Measurements from ENCODE around the gene CD180.

The CD180 gene

DNA sequence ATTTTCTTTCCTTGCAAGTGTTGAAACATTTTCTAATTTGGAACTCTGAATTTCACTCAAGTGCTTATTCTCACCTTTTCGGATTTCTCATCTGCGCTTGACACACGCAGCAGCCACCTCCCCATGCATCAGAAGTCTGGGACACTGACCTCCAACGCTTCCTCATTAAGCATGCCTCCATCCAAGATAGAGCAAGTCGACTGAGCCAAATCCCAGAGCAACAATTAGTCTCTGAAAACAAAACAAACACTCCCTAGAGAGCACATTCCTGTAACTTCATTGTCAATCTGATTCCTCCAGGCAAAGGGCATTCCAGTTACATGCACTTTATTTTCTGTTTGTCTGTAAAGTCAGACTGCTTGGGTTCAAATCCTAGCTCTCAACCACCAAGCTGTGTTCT is 5.7 kb downstream of the CD180 start:
- H3K36me3 ChIP-seq (replicated peaks), result no peaks in the 10 kb centered on the region
- no peak for DNase-seq
- H3K4me3 ChIP-seq (ENCODE audit: low read depth, low read length), result no peak overlapping the region
- TF ChIP-seq, protein P1, sequence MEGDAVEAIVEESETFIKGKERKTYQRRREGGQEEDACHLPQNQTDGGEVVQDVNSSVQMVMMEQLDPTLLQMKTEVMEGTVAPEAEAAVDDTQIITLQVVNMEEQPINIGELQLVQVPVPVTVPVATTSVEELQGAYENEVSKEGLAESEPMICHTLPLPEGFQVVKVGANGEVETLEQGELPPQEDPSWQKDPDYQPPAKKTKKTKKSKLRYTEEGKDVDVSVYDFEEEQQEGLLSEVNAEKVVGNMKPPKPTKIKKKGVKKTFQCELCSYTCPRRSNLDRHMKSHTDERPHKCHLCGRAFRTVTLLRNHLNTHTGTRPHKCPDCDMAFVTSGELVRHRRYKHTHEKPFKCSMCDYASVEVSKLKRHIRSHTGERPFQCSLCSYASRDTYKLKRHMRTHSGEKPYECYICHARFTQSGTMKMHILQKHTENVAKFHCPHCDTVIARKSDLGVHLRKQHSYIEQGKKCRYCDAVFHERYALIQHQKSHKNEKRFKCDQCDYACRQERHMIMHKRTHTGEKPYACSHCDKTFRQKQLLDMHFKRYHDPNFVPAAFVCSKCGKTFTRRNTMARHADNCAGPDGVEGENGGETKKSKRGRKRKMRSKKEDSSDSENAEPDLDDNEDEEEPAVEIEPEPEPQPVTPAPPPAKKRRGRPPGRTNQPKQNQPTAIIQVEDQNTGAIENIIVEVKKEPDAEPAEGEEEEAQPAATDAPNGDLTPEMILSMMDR (IDR thresholded peaks at IDR 0.05; ENCODE audit: low read depth, low read length, missing control alignments), result no peak
- no peak overlapping the region for H3K27ac ChIP-seq
- H3K27me3 ChIP-seq (replicated peaks), result no peaks in the 10 kb centered on the region
- in situ Hi-C loops (cut with HindIII; ENCODE audit: low pct_ligation_motif_present, low sequenced_read_pairs), result no loop called here

- Histone ChIP-seq H3K27me3 (replicated peaks) (no peaks in the 10 kb centered on the region), H3K4me3 (ENCODE audit: low read depth, low read length) (no peak overlapping the region), H3K36me3 (replicated peaks) (no peaks in the 10 kb centered on the region), H3K27ac (no peak overlapping the region)
- in situ Hi-C loops (cut with HindIII; ENCODE audit: low pct_ligation_motif_present, low sequenced_read_pairs), result no loop called here
- DNase-seq, result no peak
- TF ChIP-seq, protein P1 (IDR thresholded peaks at IDR 0.05; ENCODE audit: low read depth, low read length, missing control alignments), result no peak
Measured at GRCh38 chr5:67190410-67190809, 6.2 kb downstream of the CD180 start.

DNA sequence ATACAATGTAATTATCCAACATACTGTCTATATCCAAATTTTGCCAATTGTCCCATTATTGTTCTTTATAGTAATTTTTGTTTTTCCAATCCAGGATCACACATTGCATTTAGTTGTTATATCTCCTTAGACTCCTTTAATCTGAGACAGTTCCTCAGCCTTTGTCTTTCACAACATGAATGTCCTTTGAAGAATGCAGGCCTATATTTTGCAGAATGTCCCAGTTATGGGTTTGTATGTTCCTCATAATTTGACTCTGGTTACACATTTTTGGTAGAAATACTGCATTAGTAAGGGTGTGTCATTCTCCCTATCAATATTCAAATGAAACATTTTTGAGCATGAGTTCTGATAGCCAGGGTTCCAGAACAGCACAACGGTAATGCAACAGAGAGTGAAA is 6.7 kb downstream of the CD180 start:
- TF ChIP-seq, protein P1 (IDR thresholded peaks at IDR 0.05; ENCODE audit: low read depth, low read length, missing control alignments), result no peak
- Histone ChIP-seq H3K27ac (no peak overlapping the region), H3K4me3 (ENCODE audit: low read depth, low read length) (no peak overlapping the region), H3K27me3 (replicated peaks) (no peaks in the 10 kb centered on the region), H3K36me3 (replicated peaks) (no peaks in the 10 kb centered on the region)
- in situ Hi-C loops (cut with HindIII; ENCODE audit: low pct_ligation_motif_present, low sequenced_read_pairs), result no loop called here
- DNase-seq, result no peak

DNA sequence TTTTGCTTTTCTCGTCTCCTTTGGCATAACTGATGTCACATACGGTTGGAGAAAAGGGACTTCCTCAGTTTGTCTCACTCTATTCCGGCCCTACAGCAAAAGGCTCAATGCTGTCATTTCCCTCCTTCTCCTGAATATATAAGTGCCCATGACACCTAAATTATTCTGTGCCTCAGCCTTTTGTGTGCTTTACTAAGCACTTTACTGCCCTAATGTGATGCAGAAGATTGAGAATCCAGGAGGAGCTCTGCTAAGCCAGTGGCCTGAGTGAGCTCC is 7.6 kb downstream of the CD180 start:
- Histone ChIP-seq H3K36me3 (replicated peaks) (no peaks in the 10 kb centered on the region), H3K4me3 (ENCODE audit: low read depth, low read length) (no peak overlapping the region), H3K27me3 (replicated peaks) (no peaks in the 10 kb centered on the region), H3K27ac (no peak overlapping the region)
- no peak for DNase-seq
- in situ Hi-C loops (cut with HindIII; ENCODE audit: low pct_ligation_motif_present, low sequenced_read_pairs), result no loop called here
- TF ChIP-seq, protein P1 (IDR thresholded peaks at IDR 0.05; ENCODE audit: low read depth, low read length, missing control alignments), result no peak

DNA sequence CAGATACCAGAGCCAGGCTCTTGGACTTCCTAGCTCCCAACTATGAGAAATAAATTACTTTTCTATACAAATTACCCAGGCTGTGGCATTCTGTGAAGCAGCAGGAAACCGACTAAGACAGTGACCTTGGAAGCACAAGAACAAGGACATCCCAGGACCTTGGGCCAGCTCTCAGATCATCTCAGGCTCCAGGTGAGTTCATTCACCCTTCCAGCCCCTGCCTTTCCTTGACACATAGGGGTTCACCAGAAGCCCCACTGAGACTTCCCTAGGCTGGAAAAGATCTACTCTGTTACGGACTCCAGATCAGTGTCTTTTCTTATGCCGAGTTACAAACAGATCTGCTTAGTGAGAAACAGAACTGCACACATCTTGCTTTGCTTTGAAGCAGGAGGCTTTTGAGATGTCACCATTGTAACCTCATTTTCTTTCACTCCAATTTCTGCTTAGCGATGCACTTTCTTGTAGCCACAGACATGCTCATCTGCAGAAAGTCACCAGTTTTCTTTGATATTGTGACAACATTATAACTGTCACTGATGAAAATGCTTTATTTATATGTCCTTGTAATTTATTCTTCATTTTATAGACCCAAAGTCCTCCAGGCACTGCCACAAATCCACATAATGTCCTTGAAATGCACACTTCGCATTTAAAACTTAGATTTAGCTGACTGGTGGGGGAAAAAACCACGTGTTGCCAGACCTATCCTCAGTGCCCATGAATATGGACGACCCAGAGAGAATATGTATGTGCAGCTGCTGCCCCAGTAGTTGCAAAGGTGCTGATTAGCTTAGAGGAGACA is 8.1 kb downstream of the CD180 start:
- no peak overlapping the region for H3K27ac ChIP-seq
- no peak for DNase-seq
- H3K36me3 ChIP-seq (replicated peaks), result no peaks in the 10 kb centered on the region
- TF ChIP-seq, protein P1 (IDR thresholded peaks at IDR 0.05; ENCODE audit: low read depth, low read length, missing control alignments), result no peak
- in situ Hi-C loops (cut with HindIII; ENCODE audit: low pct_ligation_motif_present, low sequenced_read_pairs), result no loop called here
- no peaks in the 10 kb centered on the region for H3K27me3 ChIP-seq (replicated peaks)
- H3K4me3 ChIP-seq (ENCODE audit: low read depth, low read length), result no peak overlapping the region
